IMR-90 (cell line): ENCODE results near the gene CT47C1.

Experiments used
- POLR2A ChIP-seq: IDR thresholded peaks from 2 replicates; pipeline ENCODE4 v1.6.1; 2012; ENCODE audit warnings: mild to moderate bottlenecking, low read depth, low read length
- RCOR1 ChIP-seq: IDR thresholded peaks from 2 replicates; pipeline ENCODE4 v1.6.1; 2012; ENCODE audit warnings: mild to moderate bottlenecking, low read length, improper control_type of control experiment; ENCODE audit not compliant: insufficient replicate concordance
- TF ChIP-seq, protein P1 (sequence below): conservative IDR thresholded peaks from 2 replicates; pipeline ENCODE4 v1.5.1; 2012; ENCODE audit warnings: mild to moderate bottlenecking, low read depth, low read length, improper control_type of control experiment

DNA sequence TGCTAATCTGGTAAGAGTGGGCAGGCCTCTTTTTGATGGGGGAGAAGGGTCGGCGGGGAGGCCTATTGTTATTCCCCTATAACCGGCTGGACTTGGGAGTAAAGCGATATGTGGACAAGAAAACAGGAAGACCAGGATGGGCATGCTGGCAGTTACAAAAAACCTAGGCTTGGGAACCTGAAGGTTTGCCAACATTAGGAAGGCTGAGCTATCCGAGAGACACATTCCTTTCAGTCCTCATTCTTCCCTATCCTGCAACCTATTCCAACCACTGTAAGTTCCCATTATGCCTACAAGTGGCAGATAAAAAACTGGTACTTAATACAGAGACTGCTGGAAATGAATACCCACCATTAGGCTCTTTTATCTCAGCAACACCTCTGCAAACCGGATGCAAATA, 32.4 kb upstream of the CT47C1 start:
- TF ChIP-seq, protein P1, sequence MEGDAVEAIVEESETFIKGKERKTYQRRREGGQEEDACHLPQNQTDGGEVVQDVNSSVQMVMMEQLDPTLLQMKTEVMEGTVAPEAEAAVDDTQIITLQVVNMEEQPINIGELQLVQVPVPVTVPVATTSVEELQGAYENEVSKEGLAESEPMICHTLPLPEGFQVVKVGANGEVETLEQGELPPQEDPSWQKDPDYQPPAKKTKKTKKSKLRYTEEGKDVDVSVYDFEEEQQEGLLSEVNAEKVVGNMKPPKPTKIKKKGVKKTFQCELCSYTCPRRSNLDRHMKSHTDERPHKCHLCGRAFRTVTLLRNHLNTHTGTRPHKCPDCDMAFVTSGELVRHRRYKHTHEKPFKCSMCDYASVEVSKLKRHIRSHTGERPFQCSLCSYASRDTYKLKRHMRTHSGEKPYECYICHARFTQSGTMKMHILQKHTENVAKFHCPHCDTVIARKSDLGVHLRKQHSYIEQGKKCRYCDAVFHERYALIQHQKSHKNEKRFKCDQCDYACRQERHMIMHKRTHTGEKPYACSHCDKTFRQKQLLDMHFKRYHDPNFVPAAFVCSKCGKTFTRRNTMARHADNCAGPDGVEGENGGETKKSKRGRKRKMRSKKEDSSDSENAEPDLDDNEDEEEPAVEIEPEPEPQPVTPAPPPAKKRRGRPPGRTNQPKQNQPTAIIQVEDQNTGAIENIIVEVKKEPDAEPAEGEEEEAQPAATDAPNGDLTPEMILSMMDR: no peak
- TF ChIP-seq RCOR1 (no peak), POLR2A (no peak)
